NCI-H69 (cell line): Measurements from ENCODE around the gene GHDC.

Experiments used
- DNase-seq: peaks from one replicate; lab custom pipeline; 2025; lab: John Stamatoyannopoulos, UW

The GHDC gene

GRCh38 chr17:42182927-42183734, 11.2 kb downstream of the GHDC start:
- DNase-seq, result peak; percentile 63

GRCh38 chr17:42181851-42182207, 12.5 kb downstream of the GHDC start:
- no peak for DNase-seq

GRCh38 chr17:42180922-42181850, 13.1 kb downstream of the GHDC start, which contains the start of gene KCNH4:
Gene KCNH4 (minus strand): TSS chr17:42181142. CDS start chr17:42180945, 197 bp downstream.
- DNase-seq, result peak; percentile 94

- peak; percentile 49 for DNase-seq
Observed at GRCh38 chr17:42180411-42180921, 13.8 kb downstream of the GHDC start.

GRCh38 chr17:42179911-42180410, 14.3 kb downstream of the GHDC start:
- DNase-seq, result peak; percentile 88

DNA sequence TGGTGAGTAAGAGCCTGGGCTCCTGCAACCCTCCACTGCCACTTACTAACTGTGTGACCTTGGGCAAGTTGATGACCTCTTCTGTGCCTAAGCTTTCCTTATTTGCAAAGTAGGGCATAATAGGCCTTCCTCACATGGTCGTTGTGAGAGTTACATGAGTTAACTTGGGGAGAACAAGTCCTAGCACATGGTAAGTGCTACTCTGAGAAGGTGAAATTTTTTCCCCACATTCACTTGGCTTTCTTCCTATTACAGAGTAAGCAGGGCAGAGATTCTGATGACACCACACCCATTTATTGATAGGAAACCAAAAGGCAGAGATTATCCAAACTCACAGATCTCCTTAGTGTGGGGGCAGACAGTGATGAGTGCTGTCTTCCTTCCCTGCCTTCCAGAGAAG, 15.0 kb downstream of the GHDC start:
- DNase-seq, result no peak

GRCh38 chr17:42178817-42179216, 15.5 kb downstream of the GHDC start:
- no peak for DNase-seq

GRCh38 chr17:42177684-42178083, 16.6 kb downstream of the GHDC start:
- DNase-seq, result no peak

- DNase-seq, result no peak
Observed at GRCh38 chr17:42174126-42174783, 20.0 kb downstream of the GHDC start.

DNA sequence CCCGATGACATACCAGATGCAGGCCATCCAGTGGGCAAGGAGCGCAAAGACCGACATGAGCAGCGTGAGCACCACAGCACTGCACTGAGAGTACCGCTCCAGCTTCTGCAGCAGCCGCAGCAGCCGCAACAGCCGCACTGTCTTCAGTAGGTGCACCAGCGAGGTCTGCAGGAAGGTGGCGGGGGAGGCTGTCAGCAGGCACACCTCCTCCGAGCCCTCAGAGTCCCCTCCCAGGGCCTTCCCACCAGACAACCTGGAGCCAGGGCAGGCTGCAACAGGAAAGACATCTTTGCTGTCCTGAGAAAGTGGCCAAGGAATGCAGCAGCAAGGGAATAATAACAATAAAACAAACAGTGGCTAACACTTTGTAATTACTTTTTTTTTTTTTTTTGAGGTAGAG, 22.5 kb downstream of the GHDC start:
- no peak for DNase-seq

DNA sequence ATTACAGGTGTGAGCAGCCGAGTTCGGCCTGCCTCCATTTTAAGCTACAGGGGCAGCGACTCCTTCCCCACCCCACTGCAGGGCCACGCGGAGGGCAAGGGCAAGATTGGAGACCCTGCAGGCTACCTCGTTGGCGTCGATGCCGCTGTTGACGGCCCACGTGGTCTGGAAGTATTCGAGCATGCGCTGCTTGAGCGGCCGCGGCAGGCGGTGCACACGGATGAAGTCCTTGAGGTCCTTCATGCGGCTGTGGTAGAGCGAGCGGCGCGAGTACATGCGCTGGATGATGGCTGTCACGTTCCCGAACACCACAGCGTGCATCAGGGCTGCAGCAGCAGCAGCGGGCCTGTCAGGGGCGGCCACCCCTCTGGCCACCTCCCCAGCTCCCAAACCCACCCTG, 24.9 kb downstream of the GHDC start:
- DNase-seq, result no peak

- no peak for DNase-seq
Observed at GRCh38 chr17:42167807-42168206, 26.5 kb downstream of the GHDC start.

- no peak for DNase-seq
Observed at GRCh38 chr17:42166196-42166763, 28.0 kb downstream of the GHDC start.

DNA sequence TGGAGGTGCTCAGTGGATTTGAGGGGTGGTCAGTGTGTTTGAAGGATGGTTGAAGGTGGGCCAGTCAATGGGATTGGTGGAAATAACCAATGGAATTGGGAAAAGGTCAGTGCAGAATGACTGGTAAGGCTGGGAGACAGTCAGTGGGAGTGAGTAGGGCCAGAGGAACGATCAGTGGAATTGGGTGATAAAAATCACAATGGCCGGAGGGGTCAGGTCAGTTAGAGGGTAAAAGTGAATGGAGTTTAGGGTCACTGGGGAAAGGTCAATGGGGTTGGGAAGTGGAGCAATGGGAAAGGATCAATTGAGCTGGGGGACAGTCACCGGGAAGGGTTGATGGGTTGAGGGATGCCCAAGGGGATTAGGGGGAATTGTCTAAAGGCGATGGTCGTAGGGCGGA, 28.5 kb downstream of the GHDC start:
- DNase-seq, result no peak

DNA sequence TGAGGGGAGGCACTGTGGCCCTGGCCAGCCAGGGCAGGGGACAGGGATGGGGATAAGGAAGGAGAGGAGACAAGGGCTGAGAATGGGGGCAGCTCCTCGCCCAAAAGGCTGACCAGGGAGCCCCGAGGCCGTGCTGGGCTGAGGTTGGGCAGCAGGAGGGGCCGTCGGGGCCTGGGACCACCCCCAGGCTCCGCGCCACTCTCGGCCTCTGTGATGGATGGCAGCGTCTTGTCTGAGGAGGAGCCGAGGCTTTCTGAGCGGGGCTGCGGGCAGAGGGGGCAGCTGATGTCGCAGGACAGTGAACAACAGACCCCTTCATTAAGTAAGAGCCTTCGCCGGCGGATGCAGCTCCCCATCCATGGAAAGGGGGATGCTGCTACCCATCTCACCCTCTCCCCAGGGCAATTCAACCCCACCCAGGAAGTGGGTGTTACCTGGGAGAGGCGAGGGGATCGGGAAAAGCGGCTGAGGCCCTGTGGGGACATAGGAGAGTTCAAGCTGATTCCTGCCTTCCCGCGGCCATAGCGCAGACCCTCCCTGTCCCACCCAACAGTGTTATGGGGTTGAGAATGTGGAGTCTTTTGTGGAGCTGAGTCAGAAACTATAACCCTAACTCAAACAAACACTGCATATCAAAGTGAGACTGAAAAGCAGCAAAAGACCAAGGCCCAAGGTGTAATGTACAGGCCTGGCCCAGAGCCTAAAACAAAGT, 30.4 kb downstream of the GHDC start:
- DNase-seq, result no peak

- DNase-seq, result peak; percentile 48
Observed at GRCh38 chr17:42163113-42163512, 31.2 kb downstream of the GHDC start.

- DNase-seq, result no peak
Observed at GRCh38 chr17:42160531-42160910, 33.8 kb downstream of the GHDC start.

DNA sequence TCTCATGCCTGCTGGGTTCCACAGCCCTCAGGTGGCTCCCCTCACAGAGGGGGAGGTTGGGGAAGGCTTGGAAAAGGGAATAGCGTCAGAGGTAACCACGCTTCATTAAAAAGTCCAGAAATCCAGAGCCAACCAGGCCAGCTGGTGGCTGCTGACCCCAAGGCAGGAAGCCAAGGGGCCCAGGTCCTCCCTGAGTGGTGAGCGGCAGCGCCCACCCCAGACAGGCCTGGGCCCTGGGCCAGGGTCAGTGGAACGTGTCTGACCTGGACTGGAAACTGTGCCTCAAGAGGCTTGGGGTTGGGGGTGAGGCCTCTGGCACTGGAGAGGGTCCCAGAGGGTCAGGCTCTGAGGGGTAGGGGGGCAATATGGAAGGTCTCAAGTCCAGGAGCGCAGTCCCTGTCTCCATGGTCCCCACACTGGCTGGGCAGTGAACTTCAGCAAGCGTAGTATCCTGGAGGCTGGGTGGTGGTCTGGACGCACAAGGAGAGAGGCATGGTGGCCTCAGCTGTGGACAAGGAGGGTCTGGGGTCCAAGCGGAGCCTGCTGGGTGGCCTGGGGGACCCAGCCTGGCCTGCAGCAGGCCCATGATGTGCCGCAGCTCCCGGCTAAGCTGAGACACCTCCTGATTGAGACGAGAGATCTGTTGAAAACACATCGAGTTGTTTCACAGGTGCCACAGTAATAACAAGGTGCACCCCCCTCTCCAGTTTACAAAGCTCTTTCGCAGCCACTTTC, 34.3 kb downstream of the GHDC start:
- DNase-seq, result no peak

DNA sequence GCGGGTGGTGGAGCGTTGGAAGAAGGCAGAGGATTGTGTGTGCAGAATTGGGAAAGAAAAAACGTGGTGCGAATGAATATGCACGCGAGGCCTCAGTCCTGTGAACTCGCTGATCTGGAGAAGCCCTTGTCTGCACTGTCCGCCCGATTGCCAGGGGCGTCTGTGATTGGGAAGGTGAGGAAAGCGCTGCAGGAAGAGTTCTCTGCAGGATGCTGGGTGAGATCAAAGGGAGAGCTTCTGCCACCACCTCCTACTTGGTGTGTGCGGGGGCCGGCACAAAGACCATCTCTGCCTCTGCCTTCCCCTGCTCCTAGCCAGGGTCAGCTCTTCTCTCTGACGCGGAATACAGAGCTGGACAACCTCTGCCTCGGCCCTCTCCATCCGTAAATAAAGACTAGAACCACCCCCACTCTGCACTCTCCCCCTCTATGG, 38.7 kb downstream of the GHDC start:
- peak; percentile 75 for DNase-seq
